Measurements from ENCODE around the gene RTN1. TPM values are rescaled to one million over a fixed set of nuclear protein-coding genes. Genes with fewer than 3 reads are reported as not detected.

Gene RTN1
- total RNA-seq, 1 experiment from 2014 or later, result 0.05 TPM

GRCh38 chr14:59690426-59690825, 180.2 kb downstream of the RTN1 start:
- intact Hi-C loops (cut with micrococcal nuclease; ENCODE audit: unreplicated experiment) (no loop called here), in situ Hi-C loops (cut with HindIII; ENCODE audit: low pct_unique_long_range_greater_than_20kb, low sequenced_read_pairs) (no loop called here)
- H3K4me1 ChIP-seq (ENCODE audit: control insufficient read depth, insufficient read depth, low read length), result no peaks in the 10 kb centered on the region
- DNase-seq (ENCODE audit: low read depth, low spot score) (no peak), ATAC-seq (no peak)
- BruUV-seq (replicated peaks), result no TSS peak
- H3K27ac ChIP-seq (ENCODE audit: low read length), result no peak overlapping the region
- H3K27me3 ChIP-seq (ENCODE audit: control insufficient read depth, insufficient read depth, low read length), result no peaks in the 10 kb centered on the region
- CTCF ChIA-PET, result no interaction called here
- POLR2A ChIA-PET, result no interaction called here
- H3K4me3 ChIP-seq (ENCODE audit: low read depth in 2 of 2, low read length in 2 of 2), result no peak overlapping the region
- H3K9me3 ChIP-seq (ENCODE audit: control insufficient read depth, insufficient read depth, low read depth, low read length), result no peaks in the 10 kb centered on the region
- H3K36me3 ChIP-seq (ENCODE audit: control insufficient read depth, insufficient read depth, low read length), result no peaks in the 10 kb centered on the region
- TF ChIP-seq POLR2AphosphoS5 (IDR thresholded peaks at IDR 0.05; ENCODE audit: low read depth, low read length) (no peak), SIN3A (IDR thresholded peaks at IDR 0.05; ENCODE audit: borderline replicate concordance, insufficient read depth, low read depth, low read length) (no peak)

- peak; percentile 83; the same call in 1 of the 2 replicates for ATAC-seq
- Histone ChIP-seq H3K4me1 (ENCODE audit: control insufficient read depth, insufficient read depth, low read length) (no peaks in the 10 kb centered on the region), H3K9me3 (ENCODE audit: control insufficient read depth, insufficient read depth, low read depth, low read length) (no peaks in the 10 kb centered on the region), H3K36me3 (ENCODE audit: control insufficient read depth, insufficient read depth, low read length) (no peaks in the 10 kb centered on the region), H3K27ac (ENCODE audit: low read length) (no peak overlapping the region), H3K4me3 (ENCODE audit: low read depth in 2 of 2, low read length in 2 of 2) (no peak overlapping the region), H3K27me3 (ENCODE audit: control insufficient read depth, insufficient read depth, low read length) (no peaks in the 10 kb centered on the region)
- peak; percentile 22 for DNase-seq (ENCODE audit: low read depth, low spot score)
- BruUV-seq (replicated peaks), result no TSS peak
- intact Hi-C loops (cut with micrococcal nuclease; ENCODE audit: unreplicated experiment) (no loop called here), in situ Hi-C loops (cut with HindIII; ENCODE audit: low pct_unique_long_range_greater_than_20kb, low sequenced_read_pairs) (no loop called here)
- ChIA-PET CTCF (no interaction called here), POLR2A (no interaction called here)
- TF ChIP-seq REST (IDR thresholded peaks at IDR 0.05; ENCODE audit: insufficient read depth in 1 of 2, low read depth in 2 of 2, low read length in 1 of 2) (no peak), CTCF (IDR thresholded peaks at IDR 0.05) (peak; percentile 65), TCF7L2 (IDR thresholded peaks at IDR 0.05; ENCODE audit: low read depth, low read length) (no peak), SIN3A (IDR thresholded peaks at IDR 0.05; ENCODE audit: borderline replicate concordance, insufficient read depth, low read depth, low read length) (no peak), POLR2AphosphoS5 (IDR thresholded peaks at IDR 0.05; ENCODE audit: low read depth, low read length) (no peak)
These were observed 182.1 kb downstream of the RTN1 start for GRCh38 chr14:59688224-59689170.

GRCh38 chr14:59687663-59688062, 182.9 kb downstream of the RTN1 start:
- Histone ChIP-seq H3K4me3 (ENCODE audit: low read depth in 2 of 2, low read length in 2 of 2) (no peak overlapping the region), H3K27me3 (ENCODE audit: control insufficient read depth, insufficient read depth, low read length) (no peaks in the 10 kb centered on the region), H3K4me1 (ENCODE audit: control insufficient read depth, insufficient read depth, low read length) (no peaks in the 10 kb centered on the region), H3K36me3 (ENCODE audit: control insufficient read depth, insufficient read depth, low read length) (no peaks in the 10 kb centered on the region), H3K27ac (ENCODE audit: low read length) (no peak overlapping the region), H3K9me3 (ENCODE audit: control insufficient read depth, insufficient read depth, low read depth, low read length) (no peaks in the 10 kb centered on the region)
- TF ChIP-seq SIN3A (IDR thresholded peaks at IDR 0.05; ENCODE audit: borderline replicate concordance, insufficient read depth, low read depth, low read length) (no peak), REST (IDR thresholded peaks at IDR 0.05; ENCODE audit: insufficient read depth in 1 of 2, low read depth in 2 of 2, low read length in 1 of 2) (no peak), TCF7L2 (IDR thresholded peaks at IDR 0.05; ENCODE audit: low read depth, low read length) (no peak), POLR2AphosphoS5 (IDR thresholded peaks at IDR 0.05; ENCODE audit: low read depth, low read length) (no peak), CTCF (IDR thresholded peaks at IDR 0.05) (no peak)
- ChIA-PET POLR2A (no interaction called here), CTCF (no interaction called here)
- ATAC-seq, result no peak
- DNase-seq (ENCODE audit: low read depth, low spot score), result no peak
- in situ Hi-C loops (cut with HindIII; ENCODE audit: low pct_unique_long_range_greater_than_20kb, low sequenced_read_pairs), result no loop called here
- no TSS peak for BruUV-seq (replicated peaks)
- intact Hi-C loops (cut with micrococcal nuclease; ENCODE audit: unreplicated experiment), result no loop called here

Data from Panc1 (cell line).